ENCODE results near the gene LAMB1. TPM values are rescaled to one million over a fixed set of nuclear protein-coding genes. Genes with fewer than 3 reads are reported as not detected.

Gene LAMB1
- polyA plus RNA-seq, 1 experiment, result 266 TPM

GRCh38 chr7:108016841-108017775 is 14.1 kb upstream of the LAMB1 start:
- no peaks in the 10 kb centered on the region for H3K27me3 ChIP-seq (ENCODE audit: control insufficient read depth, insufficient read depth, low read length)
- CTCF ChIA-PET, result interaction anchor here (0.6 to 2.4 kb wide), 14 partner anchors 12 to 134 kb away, joined by 3 to 14 read pairs (median 3); partner anchors contain the start of gene LAMB4
- no peak overlapping the region for H3K4me3 ChIP-seq (ENCODE audit: low read depth, low read length)
- POLR2A ChIA-PET, result no interaction called here
- no peak for DNase-seq (ENCODE audit: low read depth, low spot score)
- no peak overlapping the region for H3K27ac ChIP-seq (ENCODE audit: low read depth, low read length)
- no peaks in the 10 kb centered on the region for H3K9me3 ChIP-seq (ENCODE audit: control insufficient read depth, insufficient read depth, low read length)
- TF ChIP-seq CTCF (IDR thresholded peaks at IDR 0.05; ENCODE audit: low read depth, low read length), result peak; percentile 54

GRCh38 chr7:108015740-108016139 is 12.8 kb upstream of the LAMB1 start:
- no peak overlapping the region for H3K27ac ChIP-seq (ENCODE audit: low read depth, low read length)
- no peak for TF ChIP-seq CTCF (IDR thresholded peaks at IDR 0.05; ENCODE audit: low read depth, low read length)
- no peak overlapping the region for H3K4me3 ChIP-seq (ENCODE audit: low read depth, low read length)
- POLR2A ChIA-PET, result interaction anchor here (0.7 to 1.4 kb wide), 4 partner anchors 11 to 134 kb away, joined by 3 to 11 read pairs (median 8); no protein-coding TSS in a partner anchor
- DNase-seq (ENCODE audit: low read depth, low spot score), result no peak
- no peaks in the 10 kb centered on the region for H3K9me3 ChIP-seq (ENCODE audit: control insufficient read depth, insufficient read depth, low read length)
- CTCF ChIA-PET, result interaction anchor here (1.0 to 2.4 kb wide), 2 partner anchors 130 to 135 kb away, joined by 3 to 14 read pairs; no protein-coding TSS in a partner anchor
- H3K27me3 ChIP-seq (ENCODE audit: control insufficient read depth, insufficient read depth, low read length), result no peaks in the 10 kb centered on the region

GRCh38 chr7:108014747-108015682 is 12.1 kb upstream of the LAMB1 start:
- Histone ChIP-seq H3K27me3 (ENCODE audit: control insufficient read depth, insufficient read depth, low read length) (no peaks in the 10 kb centered on the region), H3K4me3 (ENCODE audit: low read depth, low read length) (no peak overlapping the region), H3K27ac (ENCODE audit: low read depth, low read length) (peak overlapping the region; percentile 66), H3K9me3 (ENCODE audit: control insufficient read depth, insufficient read depth, low read length) (no peaks in the 10 kb centered on the region)
- no peak for TF ChIP-seq CTCF (IDR thresholded peaks at IDR 0.05; ENCODE audit: low read depth, low read length)
- ChIA-PET POLR2A (interaction anchor here (0.7 to 1.8 kb wide), 7 partner anchors 10 to 135 kb away, joined by 3 to 11 read pairs (median 4); no protein-coding TSS in a partner anchor), CTCF (interaction anchor here (1.5 to 2.4 kb wide), 2 partner anchors 131 kb away, joined by 6 to 14 read pairs; no protein-coding TSS in a partner anchor)
- DNase-seq (ENCODE audit: low read depth, low spot score), result peak; percentile 47

- no peak for TF ChIP-seq CTCF (IDR thresholded peaks at IDR 0.05; ENCODE audit: low read depth, low read length)
- no peak overlapping the region for H3K27ac ChIP-seq (ENCODE audit: low read depth, low read length)
- no peaks in the 10 kb centered on the region for H3K27me3 ChIP-seq (ENCODE audit: control insufficient read depth, insufficient read depth, low read length)
- CTCF ChIA-PET, result interaction anchor here (0.9 to 1.5 kb wide), 2 partner anchors 11 to 132 kb away, joined by 3 to 6 read pairs; no protein-coding TSS in a partner anchor
- POLR2A ChIA-PET, result interaction anchor here (1.2 to 1.8 kb wide), 3 partner anchors 12 to 80 kb away, joined by 3 to 6 read pairs (median 4); no protein-coding TSS in a partner anchor
- no peak for DNase-seq (ENCODE audit: low read depth, low spot score)
- no peaks in the 10 kb centered on the region for H3K9me3 ChIP-seq (ENCODE audit: control insufficient read depth, insufficient read depth, low read length)
- no peak overlapping the region for H3K4me3 ChIP-seq (ENCODE audit: low read depth, low read length)
Observed at GRCh38 chr7:108014215-108014614, 11.3 kb upstream of the LAMB1 start.

All from AG04450 (cell line).